ENCODE measurements around the gene TTLL11. TPM values are rescaled to one million over a fixed set of nuclear protein-coding genes. Genes with fewer than 3 reads are reported as not detected.

Gene TTLL11
- total RNA-seq, 4 donors from 2014 or later, result 9.1 to 47.4 (median 11.3) TPM

DNA sequence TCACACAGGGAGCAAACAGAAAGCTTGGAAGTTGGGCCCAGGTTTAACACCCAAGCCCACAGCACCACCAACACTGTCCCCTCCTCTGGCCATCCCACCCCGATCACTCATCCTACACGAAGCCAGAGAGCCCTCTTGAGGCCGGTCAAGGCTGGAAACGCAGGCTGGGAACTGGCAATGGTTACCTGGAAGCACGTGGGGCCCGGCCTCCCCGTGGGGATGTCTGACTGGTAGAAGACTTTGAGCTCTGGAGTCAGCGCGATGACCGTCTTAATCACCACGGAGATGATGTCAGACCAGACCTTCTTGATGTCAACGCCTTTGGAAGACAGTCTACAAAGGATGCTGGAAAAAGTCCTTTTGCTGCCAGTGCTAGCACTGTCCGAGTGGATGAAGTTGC is 104.1 kb downstream of the TTLL11 start:
- H3K4me3 ChIP-seq, result no peak overlapping the region
- H3K27me3 ChIP-seq, result no peaks in the 10 kb centered on the region
- no peaks in the 10 kb centered on the region for H3K9me3 ChIP-seq
- TF ChIP-seq, protein P1, sequence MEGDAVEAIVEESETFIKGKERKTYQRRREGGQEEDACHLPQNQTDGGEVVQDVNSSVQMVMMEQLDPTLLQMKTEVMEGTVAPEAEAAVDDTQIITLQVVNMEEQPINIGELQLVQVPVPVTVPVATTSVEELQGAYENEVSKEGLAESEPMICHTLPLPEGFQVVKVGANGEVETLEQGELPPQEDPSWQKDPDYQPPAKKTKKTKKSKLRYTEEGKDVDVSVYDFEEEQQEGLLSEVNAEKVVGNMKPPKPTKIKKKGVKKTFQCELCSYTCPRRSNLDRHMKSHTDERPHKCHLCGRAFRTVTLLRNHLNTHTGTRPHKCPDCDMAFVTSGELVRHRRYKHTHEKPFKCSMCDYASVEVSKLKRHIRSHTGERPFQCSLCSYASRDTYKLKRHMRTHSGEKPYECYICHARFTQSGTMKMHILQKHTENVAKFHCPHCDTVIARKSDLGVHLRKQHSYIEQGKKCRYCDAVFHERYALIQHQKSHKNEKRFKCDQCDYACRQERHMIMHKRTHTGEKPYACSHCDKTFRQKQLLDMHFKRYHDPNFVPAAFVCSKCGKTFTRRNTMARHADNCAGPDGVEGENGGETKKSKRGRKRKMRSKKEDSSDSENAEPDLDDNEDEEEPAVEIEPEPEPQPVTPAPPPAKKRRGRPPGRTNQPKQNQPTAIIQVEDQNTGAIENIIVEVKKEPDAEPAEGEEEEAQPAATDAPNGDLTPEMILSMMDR (IDR thresholded peaks at IDR 0.05), result no peak
- no peak for TF ChIP-seq POLR2AphosphoS5 (IDR thresholded peaks at IDR 0.05)
- TF ChIP-seq EP300 (IDR thresholded peaks at IDR 0.05; ENCODE audit: low read depth), result no peak
- no peak for TF ChIP-seq POLR2A (IDR thresholded peaks at IDR 0.05)
- no peak overlapping the region for H3K27ac ChIP-seq
- no peak for DNase-seq
- 78% methylated on average over 12 of the region's 13 CpGs; no CpG with 5 or more reads in 1 of the 2 donors for WGBS, 2 donors (ENCODE audit: low coverage in 1 of 2)
- H3K36me3 ChIP-seq, result no peaks in the 10 kb centered on the region
- H3K4me1 ChIP-seq, result no peaks in the 10 kb centered on the region
- intact Hi-C loops (cut with DNase I; ENCODE audit: low total_unique reads) (no loop called here), in situ Hi-C loops (cut with MboI; ENCODE audit: low pct_ligation_motif_present in 1 of 4, low pct_unique_long_range_greater_than_20kb in 1 of 4, low sequenced_read_pairs in 3 of 4) (loop anchor here in 2 of 4 donors (25.0 kb wide), 3 partner anchors 177 to 427 kb away; no protein-coding TSS in a partner anchor)

DNA sequence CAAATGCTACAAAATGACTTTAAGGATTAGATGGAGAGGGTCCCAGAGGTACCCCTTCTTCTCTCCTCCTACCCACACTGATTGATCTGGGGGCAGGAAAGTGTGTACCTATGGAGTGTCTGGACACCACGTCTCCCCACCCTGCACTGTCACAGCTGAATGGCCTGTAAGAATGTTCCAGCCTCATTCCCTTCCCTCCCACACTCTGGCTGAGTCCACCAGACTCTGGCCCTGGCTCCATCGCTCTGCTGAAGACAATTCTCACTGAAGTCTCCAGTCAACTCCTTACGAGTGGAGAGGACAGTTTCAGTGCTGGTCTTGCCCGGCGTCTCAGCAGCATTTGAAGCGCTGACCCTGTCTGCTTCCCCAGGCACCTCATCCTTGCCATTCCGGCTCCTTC is 105.8 kb downstream of the TTLL11 start:
- H3K4me1 ChIP-seq, result no peaks in the 10 kb centered on the region
- H3K36me3 ChIP-seq, result no peaks in the 10 kb centered on the region
- intact Hi-C loops (cut with DNase I; ENCODE audit: low total_unique reads) (no loop called here), in situ Hi-C loops (cut with MboI; ENCODE audit: low pct_ligation_motif_present in 1 of 4, low pct_unique_long_range_greater_than_20kb in 1 of 4, low sequenced_read_pairs in 3 of 4) (loop anchor here in 2 of 4 donors (25.0 kb wide), 3 partner anchors 175 to 425 kb away; no protein-coding TSS in a partner anchor)
- no peak overlapping the region for H3K27ac ChIP-seq
- DNase-seq, result no peak
- H3K27me3 ChIP-seq, result no peaks in the 10 kb centered on the region
- TF ChIP-seq EP300 (IDR thresholded peaks at IDR 0.05; ENCODE audit: low read depth) (no peak), POLR2AphosphoS5 (IDR thresholded peaks at IDR 0.05) (no peak), POLR2A (IDR thresholded peaks at IDR 0.05) (no peak)
- TF ChIP-seq, protein P1 (IDR thresholded peaks at IDR 0.05), result no peak
- no peak overlapping the region for H3K4me3 ChIP-seq
- no peaks in the 10 kb centered on the region for H3K9me3 ChIP-seq
- 93 to 100% methylated on average over 2 to 7 of the region's 7 CpGs for WGBS, 2 donors (ENCODE audit: low coverage in 1 of 2)

DNA sequence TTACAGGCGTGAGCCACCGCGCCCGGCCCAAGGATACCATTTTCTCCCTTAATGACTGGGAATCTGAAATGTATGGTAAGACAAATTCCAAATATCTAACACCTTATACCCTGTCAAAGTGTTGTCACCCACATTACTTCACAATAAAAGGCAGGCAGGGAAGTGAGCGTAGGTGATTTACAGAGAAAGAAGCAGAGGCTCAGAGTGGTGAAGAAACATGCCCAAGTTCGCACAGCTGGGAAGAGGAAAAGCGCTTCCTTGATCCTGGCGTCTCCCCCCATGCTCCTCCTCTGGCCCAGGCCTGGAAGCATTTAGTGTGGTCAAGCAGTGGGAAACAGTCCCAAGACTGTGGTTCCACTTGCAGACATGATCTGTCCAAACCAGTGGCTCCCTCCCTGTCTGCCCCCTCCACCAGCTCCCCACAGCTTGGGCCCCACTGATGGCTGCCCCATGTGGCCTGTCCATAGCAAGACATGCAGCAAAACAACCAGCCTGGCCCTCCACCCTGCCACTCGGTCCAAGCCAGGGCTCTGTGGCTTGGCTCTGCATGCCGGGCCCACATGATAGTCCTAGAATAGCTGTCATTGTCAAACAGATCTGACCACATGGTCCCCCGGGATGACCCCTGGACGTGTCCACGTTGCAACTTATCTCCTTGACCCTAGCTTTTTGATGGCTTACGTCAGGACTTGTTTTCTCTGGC is 107.2 kb downstream of the TTLL11 start:
- no peaks in the 10 kb centered on the region for H3K4me1 ChIP-seq
- WGBS, 2 donors (ENCODE audit: low coverage in 1 of 2), result 77 to 92% methylated on average over 12 to 14 of the region's 14 CpGs
- H3K36me3 ChIP-seq, result no peaks in the 10 kb centered on the region
- DNase-seq, result no peak
- intact Hi-C loops (cut with DNase I; ENCODE audit: low total_unique reads), result no loop called here
- TF ChIP-seq EP300 (IDR thresholded peaks at IDR 0.05; ENCODE audit: low read depth) (no peak), POLR2A (IDR thresholded peaks at IDR 0.05) (no peak), POLR2AphosphoS5 (IDR thresholded peaks at IDR 0.05) (no peak)
- TF ChIP-seq, protein P1 (IDR thresholded peaks at IDR 0.05), result no peak
- no peaks in the 10 kb centered on the region for H3K27me3 ChIP-seq
- H3K9me3 ChIP-seq, result no peaks in the 10 kb centered on the region
- no peak overlapping the region for H3K27ac ChIP-seq
- in situ Hi-C loops (cut with MboI; ENCODE audit: low pct_ligation_motif_present in 1 of 4, low pct_unique_long_range_greater_than_20kb in 1 of 4, low sequenced_read_pairs in 3 of 4), result loop anchor here in 2 of 4 donors (25.0 kb wide), 3 partner anchors 174 to 424 kb away; no protein-coding TSS in a partner anchor
- H3K4me3 ChIP-seq, result no peak overlapping the region

DNA sequence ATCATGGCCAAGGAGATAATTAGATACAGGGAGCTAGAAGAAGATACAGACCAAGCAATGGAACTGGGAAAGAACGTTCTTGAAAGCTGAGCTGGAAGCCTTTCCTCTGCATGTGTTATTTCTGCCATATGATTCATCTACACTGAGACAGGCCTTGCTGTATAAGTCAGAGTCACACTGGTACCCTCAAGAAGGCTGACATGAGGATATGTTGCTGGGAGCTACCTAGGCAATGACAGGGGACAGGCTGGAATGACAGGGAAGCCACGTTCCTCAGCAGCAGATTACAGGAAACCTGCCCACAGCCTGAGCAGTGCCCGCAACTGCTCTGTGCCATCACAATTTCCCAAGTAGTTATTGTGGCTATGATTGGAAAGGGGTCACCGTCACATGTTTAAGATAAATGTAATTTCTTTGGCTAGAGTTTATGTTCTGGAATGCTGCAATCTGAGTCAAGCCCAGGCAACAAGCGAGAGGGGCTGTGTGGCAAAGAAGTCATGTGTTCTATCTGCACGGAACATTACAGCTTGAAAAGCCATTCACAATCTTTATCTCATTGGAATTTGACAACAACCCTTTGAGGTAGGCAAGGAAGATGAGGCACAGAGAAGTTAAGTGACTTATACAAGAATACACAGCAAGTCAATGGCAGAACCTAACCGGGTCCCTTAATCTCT is 108.2 kb downstream of the TTLL11 start:
- Histone ChIP-seq H3K9me3 (no peaks in the 10 kb centered on the region), H3K4me3 (no peak overlapping the region), H3K36me3 (no peaks in the 10 kb centered on the region), H3K4me1 (no peaks in the 10 kb centered on the region), H3K27ac (no peak overlapping the region), H3K27me3 (no peaks in the 10 kb centered on the region)
- in situ Hi-C loops (cut with MboI; ENCODE audit: low pct_ligation_motif_present in 1 of 4, low pct_unique_long_range_greater_than_20kb in 1 of 4, low sequenced_read_pairs in 3 of 4) (loop anchor here in 2 of 4 donors (25.0 kb wide), 3 partner anchors 173 to 423 kb away; no protein-coding TSS in a partner anchor), intact Hi-C loops (cut with DNase I; ENCODE audit: low total_unique reads) (no loop called here)
- WGBS, 2 donors (ENCODE audit: low coverage in 1 of 2), result 70 to 92% methylated on average over 2 to 7 of the region's 7 CpGs
- no peak for DNase-seq
- TF ChIP-seq, protein P1 (IDR thresholded peaks at IDR 0.05), result no peak
- no peak for TF ChIP-seq EP300 (IDR thresholded peaks at IDR 0.05; ENCODE audit: low read depth)
- TF ChIP-seq POLR2AphosphoS5 (IDR thresholded peaks at IDR 0.05), result no peak
- TF ChIP-seq POLR2A (IDR thresholded peaks at IDR 0.05), result no peak

Measured in transverse colon (tissue), 4 donors.